HG03159 (cell line): ENCODE data around the gene CBX2.

Experiments used
- ATAC-seq: cut with Tn5 transposase; IDR thresholded peaks from one replicate; pipeline ENCODE4 v1.9.1; 2021; ENCODE audit warnings: mild to moderate bottlenecking, moderate library complexity; ENCODE audit not compliant: unreplicated experiment

CBX2 gene

GRCh38 chr17:79824893-79825579 lies 47.1 kb downstream of the CBX2 start:
- ATAC-seq, result no peak

GRCh38 chr17:79825580-79825921 lies 47.6 kb downstream of the CBX2 start:
- no peak for ATAC-seq

DNA sequence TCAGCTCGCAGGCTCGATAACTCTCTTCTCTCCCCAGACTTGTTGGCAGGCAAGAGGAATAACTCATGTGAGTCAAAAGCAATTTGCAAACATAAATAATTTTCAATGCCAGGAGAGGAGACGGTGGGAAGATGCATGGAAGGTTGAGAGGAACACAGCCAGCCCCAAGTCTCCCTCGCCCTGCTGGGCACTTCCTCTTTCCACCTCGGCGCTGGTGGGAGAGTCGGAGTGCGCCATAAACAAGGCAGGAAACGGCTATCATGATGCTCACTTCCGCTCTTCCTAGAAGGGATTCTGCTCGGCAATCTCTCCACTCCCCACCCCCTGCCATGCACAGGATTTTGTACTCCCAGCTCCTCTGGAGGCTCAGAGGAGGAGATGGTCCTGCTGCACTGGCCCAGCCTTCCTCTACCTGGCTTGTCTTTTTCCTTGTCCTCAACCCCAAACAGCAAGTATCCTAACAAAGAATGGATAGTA lies 48.3 kb downstream of the CBX2 start:
- no peak for ATAC-seq

DNA sequence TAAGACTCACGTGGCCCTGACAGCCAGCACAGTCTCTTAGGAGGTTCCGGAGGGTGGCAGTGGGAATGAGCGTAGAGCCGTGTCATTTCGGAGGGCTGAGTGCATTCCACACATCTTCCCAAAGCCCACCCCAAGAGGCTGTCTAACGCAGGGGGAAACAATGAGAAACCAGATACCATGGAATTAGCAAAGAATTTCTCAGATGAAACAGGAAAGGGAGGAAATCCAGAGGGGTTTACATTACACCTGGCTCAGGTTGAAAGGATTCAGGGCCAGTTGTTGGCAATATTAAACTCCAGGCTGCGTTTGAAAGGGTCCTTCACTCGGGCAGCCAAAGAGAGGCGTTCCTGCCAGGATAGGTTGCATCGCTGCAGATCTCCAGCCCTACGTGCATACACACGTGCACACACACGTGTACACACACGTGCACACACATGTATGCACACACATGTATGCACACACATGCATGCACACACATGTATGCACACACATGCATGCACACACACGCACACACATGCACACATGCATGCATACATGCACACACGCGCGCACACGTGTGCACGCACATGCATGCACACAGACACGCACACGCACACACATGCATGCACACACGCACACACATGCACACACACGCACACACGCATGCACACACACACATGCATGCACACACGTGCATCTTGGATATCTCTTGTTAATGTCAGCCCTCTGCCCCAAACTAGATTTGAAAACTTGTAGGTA lies 49.1 kb downstream of the CBX2 start:
- ATAC-seq, result no peak

DNA sequence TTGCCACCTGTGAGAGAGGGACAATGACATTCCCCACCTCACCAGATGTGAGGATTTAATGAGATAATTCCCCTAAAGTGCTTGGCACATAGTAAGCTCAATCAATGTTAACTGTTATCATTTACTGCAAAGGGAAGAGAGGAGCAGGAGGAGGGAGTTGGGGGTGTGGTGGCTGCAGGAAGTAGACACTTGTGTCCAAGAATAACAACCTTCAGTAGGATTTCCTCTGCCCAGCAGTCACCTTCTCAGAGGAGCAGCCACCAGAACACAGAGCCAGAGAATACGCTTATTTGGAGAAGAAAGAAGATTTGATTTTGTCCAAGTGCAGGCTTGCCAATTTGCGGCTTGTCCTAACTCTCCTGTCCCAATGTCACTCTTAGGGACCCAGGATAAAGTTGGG lies 51.1 kb downstream of the CBX2 start:
- ATAC-seq, result no peak

GRCh38 chr17:79829457-79829856 lies 51.5 kb downstream of the CBX2 start:
- no peak for ATAC-seq

GRCh38 chr17:79830303-79830702 lies 52.4 kb downstream of the CBX2 start:
- ATAC-seq, result no peak

DNA sequence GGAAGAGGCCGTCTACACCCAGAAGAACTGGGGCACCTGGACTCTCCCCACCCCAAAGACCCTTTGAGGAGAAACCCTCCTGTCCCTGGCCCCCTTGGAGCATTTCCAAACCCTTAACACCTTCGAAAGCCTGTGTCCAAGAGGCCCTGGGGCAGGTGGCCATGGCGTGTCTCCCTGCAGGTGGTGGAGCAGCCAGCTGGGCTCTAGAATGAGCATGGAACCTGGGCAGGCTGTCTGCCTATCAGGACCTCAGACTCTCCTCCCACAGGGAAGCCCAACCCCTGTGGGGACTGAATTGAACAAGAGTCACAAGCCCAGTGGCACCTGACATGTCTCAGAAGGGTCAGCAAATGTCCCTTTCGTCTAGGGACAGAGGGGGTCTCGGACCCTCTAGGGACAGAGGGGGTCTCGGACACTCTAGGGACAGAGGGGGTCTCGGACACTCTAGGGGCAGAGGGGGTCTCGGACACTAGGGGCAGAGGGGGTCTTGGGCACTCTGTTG lies 52.9 kb downstream of the CBX2 start:
- ATAC-seq, result no peak

DNA sequence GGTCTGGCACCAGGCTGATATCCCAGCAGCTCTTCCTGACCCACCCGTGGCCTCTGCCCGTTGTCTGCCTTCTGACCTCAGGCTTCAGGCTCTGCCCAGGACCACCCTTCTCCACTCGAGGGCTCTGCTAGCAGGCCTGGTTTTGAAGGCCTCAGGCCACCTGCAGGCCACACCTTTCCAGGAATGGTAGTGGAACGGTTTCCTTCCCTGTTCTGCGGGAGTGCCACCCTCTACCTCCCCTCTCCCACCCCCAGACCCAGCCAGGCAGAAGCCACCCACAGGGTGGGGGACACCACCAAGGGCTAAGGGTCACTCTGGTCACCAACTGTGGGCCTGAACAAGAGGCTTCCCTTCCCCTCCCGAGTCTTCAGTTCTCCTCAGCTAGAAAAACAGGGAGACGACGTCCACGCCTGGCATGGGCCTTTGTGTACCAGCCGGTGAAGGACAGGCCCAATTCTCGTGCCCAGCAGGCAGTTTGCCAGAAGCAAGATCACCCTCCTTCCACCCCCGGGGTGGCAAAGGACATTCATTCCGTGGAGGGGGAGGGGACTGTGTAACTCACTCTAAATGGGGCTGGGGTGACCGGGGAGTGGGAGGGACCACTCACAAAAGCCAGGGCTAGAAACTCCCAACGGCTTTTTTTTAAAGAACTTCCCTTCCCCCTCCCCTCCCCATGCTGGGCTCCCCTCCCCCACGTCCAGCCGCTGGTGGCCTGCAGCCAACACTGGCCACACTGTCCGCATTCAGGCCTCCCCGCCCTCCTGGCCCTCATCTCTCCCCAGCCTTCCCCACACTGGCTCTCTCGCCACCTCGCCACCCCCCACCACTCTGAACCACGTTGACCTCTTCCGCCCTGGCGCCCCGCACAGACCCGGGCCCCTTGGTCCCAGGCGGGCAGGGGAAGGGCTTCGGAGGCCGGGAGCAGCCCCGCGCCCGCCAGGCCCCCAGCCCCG lies 53.6 kb downstream of the CBX2 start:
- ATAC-seq, result no peak

DNA sequence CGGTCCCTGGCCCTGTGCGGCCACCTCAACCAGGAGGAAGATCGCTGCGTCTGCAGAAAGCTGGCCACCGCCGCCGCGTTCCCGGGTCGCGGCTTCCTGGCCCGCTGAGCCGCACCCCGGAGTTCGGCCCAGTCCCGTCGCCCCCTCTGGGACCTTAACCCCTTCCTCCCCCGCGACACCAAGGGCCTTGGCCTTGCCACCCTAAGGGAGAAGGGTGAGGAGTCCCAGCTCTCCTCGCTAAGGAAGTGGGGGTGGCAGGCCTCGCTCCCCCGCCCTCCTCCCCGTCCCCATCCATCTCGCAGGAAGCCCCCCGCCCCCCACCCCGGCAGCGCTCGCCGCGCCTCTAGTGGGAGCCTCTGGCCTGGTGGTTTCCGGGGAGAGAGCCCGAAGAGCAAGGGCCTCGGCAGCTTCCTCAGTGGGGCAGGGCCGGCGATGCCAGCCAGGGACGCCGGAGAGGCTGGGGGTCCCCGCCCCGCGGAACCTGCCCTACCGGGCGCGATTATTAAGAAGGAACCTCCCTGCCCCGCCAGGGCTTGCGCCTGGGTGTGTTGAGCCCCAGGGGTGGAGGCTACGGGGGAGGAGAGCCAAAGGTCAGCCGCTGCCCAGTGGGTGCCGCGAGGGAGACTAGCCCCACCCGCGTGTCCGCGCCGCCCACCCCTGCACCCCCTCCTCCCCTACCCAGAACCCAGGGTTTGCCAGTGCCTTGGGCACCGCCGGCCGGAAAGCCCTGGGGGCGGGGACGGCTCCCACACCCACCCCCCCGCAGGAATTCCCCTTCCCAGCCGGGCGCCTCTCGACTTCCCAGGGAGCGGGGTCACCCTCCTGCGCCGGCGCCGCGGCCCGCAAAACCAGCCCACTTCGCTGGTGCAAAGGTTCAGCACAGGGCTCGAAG lies 54.5 kb downstream of the CBX2 start:
- no peak for ATAC-seq

GRCh38 chr17:79833110-79833450 lies 55.1 kb downstream of the CBX2 start:
- ATAC-seq, result no peak

- no peak for ATAC-seq
Observed at GRCh38 chr17:79833744-79834564, 56.0 kb downstream of the CBX2 start.

GRCh38 chr17:79834565-79835469 lies 56.9 kb downstream of the CBX2 start:
- ATAC-seq, result no peak

DNA sequence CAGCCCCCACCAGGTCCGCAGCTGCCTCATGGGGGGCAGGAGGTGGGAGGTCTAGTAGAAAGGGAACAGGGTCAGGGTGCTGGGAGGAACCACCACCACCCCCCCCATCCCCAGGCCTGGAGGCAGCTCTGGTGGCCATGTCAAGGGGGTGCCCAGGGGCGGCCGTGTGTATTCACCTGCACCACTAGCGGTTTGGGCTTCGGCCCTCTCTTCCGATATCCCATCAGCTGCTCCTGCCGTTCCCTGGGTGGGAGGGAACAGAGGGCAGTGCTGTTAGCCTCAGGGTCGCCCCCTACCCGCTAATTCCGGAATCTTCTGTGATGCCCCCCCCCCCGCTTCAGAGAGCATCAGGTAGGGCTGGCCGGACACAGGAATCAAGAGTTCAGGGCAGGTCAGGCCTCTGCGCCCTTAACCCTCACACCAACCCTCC lies 57.5 kb downstream of the CBX2 start:
- no peak for ATAC-seq

- no peak for ATAC-seq
Observed at GRCh38 chr17:79835953-79836509, 58.1 kb downstream of the CBX2 start.

GRCh38 chr17:79836510-79836971 lies 58.6 kb downstream of the CBX2 start:
- no peak for ATAC-seq

DNA sequence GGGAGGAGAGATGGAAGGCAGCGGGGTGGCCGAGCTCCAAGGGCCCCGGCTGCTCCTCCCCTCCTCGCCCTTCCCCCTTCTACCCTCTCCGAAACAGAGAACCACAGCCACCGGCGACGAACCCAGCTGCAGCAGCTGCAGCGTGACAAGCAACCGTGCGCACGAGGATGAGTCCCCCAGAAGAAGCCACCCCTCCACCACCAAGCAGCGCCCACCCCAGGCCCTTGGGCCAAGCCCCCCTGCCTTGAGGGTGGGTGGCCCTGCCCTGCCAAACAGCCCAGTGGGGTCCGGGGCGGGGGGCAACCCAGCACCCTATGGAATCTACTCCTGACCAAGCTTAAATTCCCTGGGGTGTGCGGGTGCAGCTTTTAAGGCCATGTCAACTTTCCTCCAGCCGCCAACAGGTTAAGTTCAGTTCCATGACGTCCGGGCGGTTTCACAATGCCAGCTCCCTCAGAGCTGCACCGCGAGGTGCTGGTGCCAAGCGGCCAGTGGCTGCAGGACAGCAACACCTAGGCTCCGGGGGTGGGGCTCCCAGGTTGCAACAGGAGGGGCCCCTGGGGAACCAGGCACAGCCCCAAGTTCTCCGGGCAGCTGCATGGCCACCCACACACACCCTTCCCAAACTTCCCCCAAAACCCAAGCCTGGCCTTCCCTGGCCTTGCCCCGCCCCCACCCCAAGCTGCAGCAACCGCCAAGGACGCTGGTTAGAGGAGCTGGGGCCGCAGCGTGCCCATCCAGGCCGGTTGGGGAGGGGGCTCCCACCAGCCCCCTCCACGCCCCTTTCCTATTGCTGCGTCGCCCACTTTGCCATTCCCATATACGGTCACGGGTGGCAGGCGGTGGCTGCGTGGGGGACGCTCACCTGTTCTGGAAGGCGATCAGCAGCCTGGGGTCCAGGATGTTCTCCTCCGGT lies 59.3 kb downstream of the CBX2 start:
- no peak for ATAC-seq
